Measurements from ENCODE around the gene ZNF410.

DNA sequence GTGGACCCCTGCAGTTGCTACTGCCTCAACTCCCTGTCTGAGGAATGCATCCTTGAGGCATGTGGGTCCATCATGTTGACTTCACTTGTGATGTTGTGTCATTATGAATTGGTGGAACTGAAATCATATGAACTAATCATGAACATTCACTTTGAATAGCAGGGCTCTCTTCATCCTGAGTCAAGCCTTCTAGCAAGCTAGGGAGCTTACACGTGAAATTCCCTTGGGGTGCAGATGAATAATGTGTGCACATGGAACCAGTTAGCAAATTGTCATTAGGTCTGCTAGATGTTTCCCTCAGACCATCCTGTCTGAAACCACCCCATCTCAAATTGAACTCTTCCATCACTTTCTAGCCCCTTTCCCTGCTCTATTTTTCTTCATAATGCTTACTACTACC is 67.1 kb downstream of the ZNF410 start:
- no peak for TF ChIP-seq POLR2A (IDR thresholded peaks at IDR 0.05)
- TF ChIP-seq, protein P1, sequence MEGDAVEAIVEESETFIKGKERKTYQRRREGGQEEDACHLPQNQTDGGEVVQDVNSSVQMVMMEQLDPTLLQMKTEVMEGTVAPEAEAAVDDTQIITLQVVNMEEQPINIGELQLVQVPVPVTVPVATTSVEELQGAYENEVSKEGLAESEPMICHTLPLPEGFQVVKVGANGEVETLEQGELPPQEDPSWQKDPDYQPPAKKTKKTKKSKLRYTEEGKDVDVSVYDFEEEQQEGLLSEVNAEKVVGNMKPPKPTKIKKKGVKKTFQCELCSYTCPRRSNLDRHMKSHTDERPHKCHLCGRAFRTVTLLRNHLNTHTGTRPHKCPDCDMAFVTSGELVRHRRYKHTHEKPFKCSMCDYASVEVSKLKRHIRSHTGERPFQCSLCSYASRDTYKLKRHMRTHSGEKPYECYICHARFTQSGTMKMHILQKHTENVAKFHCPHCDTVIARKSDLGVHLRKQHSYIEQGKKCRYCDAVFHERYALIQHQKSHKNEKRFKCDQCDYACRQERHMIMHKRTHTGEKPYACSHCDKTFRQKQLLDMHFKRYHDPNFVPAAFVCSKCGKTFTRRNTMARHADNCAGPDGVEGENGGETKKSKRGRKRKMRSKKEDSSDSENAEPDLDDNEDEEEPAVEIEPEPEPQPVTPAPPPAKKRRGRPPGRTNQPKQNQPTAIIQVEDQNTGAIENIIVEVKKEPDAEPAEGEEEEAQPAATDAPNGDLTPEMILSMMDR (IDR thresholded peaks at IDR 0.05), result no peak
- no peak for TF ChIP-seq EP300 (IDR thresholded peaks at IDR 0.05)
- TF ChIP-seq POLR2AphosphoS5 (IDR thresholded peaks at IDR 0.05), result no peak
